ENCODE measurements around the gene PCF11.

The PCF11 gene

GRCh38 chr11:83151274-83151977 is 5.5 kb upstream of the PCF11 start:
- DNase-seq (ENCODE audit: low read depth) = peak; percentile 34

DNA sequence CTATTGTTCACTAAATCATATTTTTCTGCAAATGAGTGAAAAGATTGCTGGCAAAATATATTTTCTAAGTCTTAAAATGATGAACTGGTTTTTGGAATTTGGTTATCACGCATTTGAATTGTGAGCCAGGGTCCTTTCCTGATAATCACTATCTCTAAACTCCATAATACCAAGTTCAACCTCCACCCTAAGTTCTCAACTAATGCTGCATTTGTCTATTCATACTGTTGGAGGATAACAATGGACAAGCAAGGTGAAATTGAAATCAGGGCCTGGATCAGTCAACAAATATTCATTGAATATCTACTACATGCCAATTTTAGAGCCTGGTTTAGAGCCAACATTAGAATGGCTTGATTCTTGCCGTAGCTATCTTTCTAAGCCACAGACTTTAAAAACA is 4.7 kb upstream of the PCF11 start:
- no peak for DNase-seq (ENCODE audit: low read depth)

DNA sequence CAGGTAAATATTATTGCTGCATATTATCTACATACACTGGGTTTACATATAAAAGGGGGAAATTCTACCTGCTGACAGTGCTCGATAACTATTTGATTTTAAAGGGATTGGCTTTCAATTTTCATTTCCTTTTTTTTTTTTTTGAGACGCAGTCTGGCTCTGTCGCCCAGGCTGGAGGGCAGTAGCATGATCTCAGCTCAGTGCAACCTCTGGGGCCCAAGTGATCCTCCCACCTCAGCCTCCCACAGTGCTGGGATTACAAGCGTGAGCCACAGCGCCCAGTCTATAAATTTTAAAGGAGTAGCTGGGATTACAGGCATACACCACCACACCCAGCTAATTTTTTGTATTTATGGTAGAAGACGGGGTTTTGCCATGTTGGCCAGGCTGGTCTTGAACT is 3.2 kb upstream of the PCF11 start:
- DNase-seq (ENCODE audit: low read depth) = no peak

- peak; percentile 100 for DNase-seq (ENCODE audit: low read depth)
Observed at GRCh38 chr11:83156144-83156995, 561 bp upstream of the PCF11 start.

DNA sequence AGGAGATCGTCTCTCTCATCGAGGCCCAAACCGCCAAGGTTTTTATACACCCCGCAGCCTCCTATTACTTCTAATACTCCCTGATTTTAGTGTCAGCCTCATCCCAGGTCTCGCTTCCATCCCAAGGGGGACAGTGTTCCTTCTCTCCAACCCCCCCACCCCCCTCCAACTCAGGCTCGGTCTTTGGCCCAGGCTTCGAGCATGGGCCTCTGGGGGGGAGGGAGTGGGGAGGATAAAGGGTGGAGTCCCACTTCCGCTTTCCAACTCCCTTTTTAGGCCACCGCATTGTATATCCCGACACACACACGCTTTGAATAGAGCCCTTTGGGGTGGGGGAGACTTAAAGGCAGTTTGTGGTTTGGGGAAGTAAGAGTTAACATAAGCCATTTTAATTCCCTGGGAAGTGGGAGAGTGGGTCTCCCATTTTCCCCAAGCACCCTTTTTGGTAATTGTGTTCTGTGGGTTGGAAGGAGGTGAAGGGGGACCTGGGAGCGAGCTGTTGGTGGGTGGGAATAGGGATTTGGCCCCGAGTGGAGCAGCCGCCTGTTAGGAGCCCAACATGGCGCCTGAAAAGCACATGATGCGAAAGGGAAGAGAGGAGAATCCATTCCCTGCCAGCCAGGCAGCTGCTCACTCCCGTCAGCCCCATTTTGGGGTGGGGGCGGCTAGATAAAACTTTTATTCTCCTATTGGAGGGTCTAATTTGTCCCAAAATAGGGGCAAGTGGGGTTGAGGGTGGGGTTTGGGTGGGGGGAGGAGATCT is 844 bp downstream of the PCF11 start:
- peak; percentile 66 for DNase-seq (ENCODE audit: low read depth)

GRCh38 chr11:83158357-83158786 is 1.4 kb downstream of the PCF11 start:
- DNase-seq (ENCODE audit: low read depth) = no peak

DNA sequence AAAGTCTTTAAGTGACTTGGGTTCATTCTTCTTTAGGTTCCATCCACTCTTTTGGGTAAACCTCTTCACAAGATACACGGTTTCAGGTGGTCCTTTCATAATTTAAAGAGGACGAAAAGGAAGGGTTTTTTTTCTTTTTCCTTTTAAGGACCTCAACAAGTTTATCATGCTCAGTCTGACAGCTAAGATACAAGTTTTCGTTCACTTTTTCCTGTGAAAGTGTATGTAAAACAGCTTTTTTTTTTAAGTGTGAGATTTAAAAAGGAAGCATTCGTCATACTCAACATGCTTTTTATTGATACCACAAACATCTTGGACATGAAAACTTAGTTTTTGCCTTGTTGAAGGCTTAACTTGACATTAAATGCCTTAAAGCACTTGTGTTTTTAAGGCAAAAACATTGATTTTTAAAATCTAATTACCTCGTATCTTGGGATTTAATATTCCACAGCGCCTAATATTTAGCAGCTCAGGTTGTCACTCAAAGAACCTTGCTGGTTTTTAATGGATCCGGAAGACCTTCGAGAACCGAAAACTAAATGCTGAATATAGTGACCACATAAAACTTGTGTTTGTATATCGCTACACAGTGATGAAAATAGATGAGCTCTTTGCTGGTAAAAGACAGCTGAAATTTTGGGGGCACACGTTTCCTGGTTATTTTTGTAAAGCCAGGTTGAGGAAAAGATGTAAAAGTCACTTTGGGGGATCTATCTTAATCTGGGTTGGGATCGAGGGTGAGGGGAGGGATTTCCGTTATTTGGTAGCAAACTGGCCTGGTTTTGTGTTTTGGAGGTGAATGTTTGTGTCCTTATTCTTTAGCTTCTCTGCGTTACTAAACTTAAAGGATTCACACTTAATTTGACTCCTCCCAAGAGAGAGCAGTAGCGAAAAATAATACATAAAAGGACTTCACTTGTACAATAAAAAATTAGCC is 2.3 kb downstream of the PCF11 start:
- no peak for DNase-seq (ENCODE audit: low read depth)

GRCh38 chr11:83159902-83160865 is 3.3 kb downstream of the PCF11 start:
- peak; percentile 68 for DNase-seq (ENCODE audit: low read depth)

GRCh38 chr11:83161610-83162199 is 4.8 kb downstream of the PCF11 start:
- no peak for DNase-seq (ENCODE audit: low read depth)

- no peak for DNase-seq (ENCODE audit: low read depth)
Observed at GRCh38 chr11:83162377-83162776, 5.4 kb downstream of the PCF11 start.

GRCh38 chr11:83166193-83166866 is 9.4 kb downstream of the PCF11 start:
- no peak for DNase-seq (ENCODE audit: low read depth)

- no peak for DNase-seq (ENCODE audit: low read depth)
Observed at GRCh38 chr11:83168756-83169155, 11.8 kb downstream of the PCF11 start.

- DNase-seq (ENCODE audit: low read depth) = no peak
Observed at GRCh38 chr11:83170865-83171264, 13.9 kb downstream of the PCF11 start.

GRCh38 chr11:83172551-83172950 is 15.6 kb downstream of the PCF11 start:
- no peak for DNase-seq (ENCODE audit: low read depth)

DNA sequence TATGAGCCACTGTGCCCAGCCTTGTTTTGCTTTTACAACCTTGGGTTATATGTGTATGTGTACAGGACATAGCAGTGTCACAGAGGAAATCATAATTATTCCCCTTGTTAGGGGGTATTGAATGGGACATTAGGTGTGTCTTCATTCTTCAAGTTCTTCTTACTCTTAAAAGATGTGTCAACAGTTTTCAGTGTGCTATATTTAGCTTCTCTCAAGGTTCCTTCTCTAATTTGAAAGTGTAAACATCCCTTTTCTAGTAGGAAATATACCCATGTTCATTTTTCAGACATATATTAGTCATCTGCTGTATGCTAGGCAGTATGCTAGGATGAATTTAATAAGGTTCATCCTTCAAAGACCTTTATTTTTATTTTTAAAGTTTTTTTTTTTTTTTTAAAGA is 17.1 kb downstream of the PCF11 start:
- no peak for DNase-seq (ENCODE audit: low read depth)

DNA sequence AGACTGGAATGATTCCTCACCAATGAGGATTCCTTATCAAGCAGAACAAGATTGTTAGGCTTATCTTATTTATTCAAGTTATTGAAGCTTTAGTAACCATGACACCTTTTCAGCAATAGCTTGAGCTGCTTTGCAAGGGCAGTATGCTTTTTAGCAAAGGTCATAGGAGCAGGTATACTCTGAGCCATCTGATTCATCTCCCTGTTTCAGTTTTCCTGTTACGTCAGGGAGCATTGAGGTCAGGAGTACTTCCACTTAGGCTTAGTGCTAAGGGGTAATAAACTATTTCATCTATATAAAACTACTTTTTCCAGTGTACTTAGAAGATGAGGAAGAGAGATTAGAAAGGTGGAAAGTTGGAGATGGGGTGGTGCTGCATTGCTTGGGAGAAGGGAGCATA is 18.9 kb downstream of the PCF11 start:
- no peak for DNase-seq (ENCODE audit: low read depth)

DNA sequence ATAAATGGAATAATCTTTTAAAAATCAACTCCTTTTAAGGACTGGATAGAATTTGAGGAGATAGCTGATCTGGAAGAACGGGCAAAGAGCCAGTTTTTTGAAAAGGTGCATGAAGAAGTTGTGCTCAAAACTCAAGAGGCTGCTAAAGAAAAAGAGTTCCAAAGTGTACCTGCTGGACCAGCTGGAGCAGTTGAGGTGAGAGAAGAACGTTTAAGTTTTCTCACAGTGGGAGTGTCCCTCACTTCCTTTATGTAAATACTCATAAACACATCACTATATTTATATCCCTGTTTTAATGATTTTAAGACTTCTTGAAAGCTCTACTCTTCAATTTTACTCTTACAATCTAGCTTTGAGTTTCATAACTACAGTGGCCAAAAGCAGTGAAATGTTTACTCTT is 24.9 kb downstream of the PCF11 start:
- DNase-seq (ENCODE audit: low read depth) = no peak

GRCh38 chr11:83185767-83186166 is 28.8 kb downstream of the PCF11 start:
- no peak for DNase-seq (ENCODE audit: low read depth)

GRCh38 chr11:83187465-83187864 is 30.5 kb downstream of the PCF11 start:
- DNase-seq (ENCODE audit: low read depth) = no peak
